KMS-11 (cell line): Measurements from ENCODE around the gene FOXO3.

Source experiments
- H2AFZ ChIP-seq: fragments of 200-600 bp; sonication (generic); 2 replicates; pipeline ENCODE4 v1.6.1; 2016; ENCODE audit warnings: antibody characterized with exemption, mixed run types, low read depth
- H3K27ac ChIP-seq: fragments of 200-600 bp; sonication (generic); 2 replicates; pipeline ENCODE4 v1.6.1; 2016; ENCODE audit warnings: mild to moderate bottlenecking, mixed run types
- H3K27me3 ChIP-seq: fragments of 200-600 bp; sonication (generic); 2 replicates; pipeline ENCODE4 v1.6.1; 2017; ENCODE audit warnings: mild to moderate bottlenecking, low read depth, mixed run types, moderate library complexity; ENCODE audit not compliant: insufficient read depth
- H3K36me3 ChIP-seq: fragments of 200-600 bp; sonication (generic); 2 replicates; pipeline ENCODE4 v1.6.1; 2017; ENCODE audit warnings: mild to moderate bottlenecking, mixed run types; ENCODE audit not compliant: insufficient read depth
- H3K4me1 ChIP-seq: fragments of 200-600 bp; sonication (generic); 2 replicates; pipeline ENCODE4 v1.6.1; 2016; ENCODE audit warnings: mild to moderate bottlenecking, low read depth, mixed run types; ENCODE audit not compliant: poor library complexity, severe bottlenecking
- H3K4me2 ChIP-seq: fragments of 200-600 bp; sonication (generic); 2 replicates; pipeline ENCODE4 v1.7.0; 2016; ENCODE audit warnings: mild to moderate bottlenecking, mixed run types
- H3K4me3 ChIP-seq: fragments of 200-600 bp; sonication (generic); IDR thresholded peaks from 2 replicates; pipeline ENCODE4 v1.6.1; 2017; ENCODE audit warnings: low read depth, low read length, mixed read lengths; ENCODE audit not compliant: insufficient read depth
- H3K79me2 ChIP-seq: fragments of 200-600 bp; sonication (generic); 2 replicates; pipeline ENCODE4 v1.6.1; 2016; ENCODE audit warnings: low read depth, mixed run types; ENCODE audit not compliant: insufficient read depth
- H3K9ac ChIP-seq: fragments of 200-600 bp; sonication (generic); 2 replicates; pipeline ENCODE4 v1.6.1; 2016; ENCODE audit warnings: mild to moderate bottlenecking, mixed run types
- H4K20me1 ChIP-seq: fragments of 200-600 bp; sonication (generic); 2 replicates; pipeline ENCODE4 v1.6.1; 2016; ENCODE audit warnings: mild to moderate bottlenecking, mixed run types; ENCODE audit not compliant: insufficient read depth
- CTCF ChIP-seq: fragments of 200-600 bp; sonication (generic); conservative IDR thresholded peaks from 2 replicates; pipeline ENCODE4 v1.6.1; 2017; ENCODE audit warnings: low read depth, mild to moderate bottlenecking, antibody characterized with exemption, low read length, moderate library complexity, mixed read lengths

The FOXO3 gene

GRCh38 chr6:108653949-108654348 is 93.2 kb downstream of the FOXO3 start:
- Histone ChIP-seq H3K36me3 (no peaks in the 10 kb centered on the region), H2AFZ (no peak overlapping the region), H3K9ac (no peak overlapping the region), H3K27me3 (no peaks in the 10 kb centered on the region), H3K4me2 (no peak overlapping the region), H3K4me1 (peaks cover 92% of the 10 kb centered on the region), H3K27ac (no peak overlapping the region), H3K4me3 (no peak overlapping the region), H4K20me1 (peaks cover 6% of the 10 kb centered on the region), H3K79me2 (peaks cover 100% of the 10 kb centered on the region)
- TF ChIP-seq CTCF: no peak

GRCh38 chr6:108654465-108655106 is 93.9 kb downstream of the FOXO3 start:
- no peaks in the 10 kb centered on the region for H3K36me3 ChIP-seq
- H2AFZ ChIP-seq: no peak overlapping the region
- H3K9ac ChIP-seq: no peak overlapping the region
- no peak overlapping the region for H3K4me2 ChIP-seq
- H3K27me3 ChIP-seq: no peaks in the 10 kb centered on the region
- H4K20me1 ChIP-seq: peaks cover 6% of the 10 kb centered on the region
- peaks cover 100% of the 10 kb centered on the region for H3K79me2 ChIP-seq
- peaks cover 92% of the 10 kb centered on the region for H3K4me1 ChIP-seq
- TF ChIP-seq CTCF: no peak
- no peak overlapping the region for H3K4me3 ChIP-seq
- no peak overlapping the region for H3K27ac ChIP-seq

GRCh38 chr6:108655806-108656651 is 95.3 kb downstream of the FOXO3 start:
- no peaks in the 10 kb centered on the region for H3K36me3 ChIP-seq
- peaks cover 92% of the 10 kb centered on the region for H3K4me1 ChIP-seq
- no peak overlapping the region for H3K4me2 ChIP-seq
- peaks cover 6% of the 10 kb centered on the region for H4K20me1 ChIP-seq
- H2AFZ ChIP-seq: no peak overlapping the region
- TF ChIP-seq CTCF: no peak
- H3K4me3 ChIP-seq: no peak overlapping the region
- no peak overlapping the region for H3K9ac ChIP-seq
- peaks cover 100% of the 10 kb centered on the region for H3K79me2 ChIP-seq
- no peaks in the 10 kb centered on the region for H3K27me3 ChIP-seq
- H3K27ac ChIP-seq: no peak overlapping the region

GRCh38 chr6:108656836-108657235 is 96.1 kb downstream of the FOXO3 start:
- H3K27me3 ChIP-seq: no peaks in the 10 kb centered on the region
- TF ChIP-seq CTCF: no peak
- no peak overlapping the region for H3K9ac ChIP-seq
- no peak overlapping the region for H2AFZ ChIP-seq
- no peak overlapping the region for H3K4me3 ChIP-seq
- H3K27ac ChIP-seq: 0 out of 2 replicates have a peak overlapping the region, but pooled peaks have one; percentile 6
- H3K4me1 ChIP-seq: peaks cover 92% of the 10 kb centered on the region
- H3K79me2 ChIP-seq: peaks cover 100% of the 10 kb centered on the region
- H3K4me2 ChIP-seq: no peak overlapping the region
- H3K36me3 ChIP-seq: no peaks in the 10 kb centered on the region
- no peaks in the 10 kb centered on the region; the same call in 1 of the 2 replicates for H4K20me1 ChIP-seq
